ENCODE data around the gene SH3PXD2B. TPM values are rescaled to one million over a fixed set of nuclear protein-coding genes. Genes with fewer than 3 reads are reported as not detected.

SH3PXD2B gene
- total RNA-seq, 2 experiments from 2014 or later, result 0.10 TPM; not detected in 1

DNA sequence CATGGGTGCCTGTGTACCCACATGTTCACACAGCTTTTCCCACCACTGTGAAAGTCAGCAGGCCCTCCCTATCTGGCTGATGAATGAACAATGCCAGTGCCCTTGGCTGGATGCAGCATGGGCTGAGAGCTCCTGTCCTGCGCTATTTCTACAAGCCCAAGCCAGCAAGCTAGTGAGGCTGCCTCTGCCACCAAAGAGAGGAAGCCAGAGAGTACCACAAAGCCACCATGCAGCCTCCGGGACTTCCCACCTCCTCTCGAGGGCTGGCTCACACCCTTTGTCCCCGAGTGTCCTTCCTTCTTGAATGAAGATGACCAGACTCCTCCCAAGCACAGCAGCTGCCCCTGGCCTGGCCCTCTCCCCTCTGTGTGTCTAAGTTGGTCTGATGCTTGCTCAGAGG is 76.5 kb downstream of the SH3PXD2B start:
- Histone ChIP-seq H4K20me1 (ENCODE audit: insufficient read depth, low read length) (no peaks in the 10 kb centered on the region), H3K79me2 (ENCODE audit: insufficient read depth, low read depth, low read length) (no peaks in the 10 kb centered on the region), H2AFZ (ENCODE audit: low read length) (no peak overlapping the region), H3K9me2 (ENCODE audit: insufficient read depth, low read length) (no peaks in the 10 kb centered on the region), H3K9me3 (ENCODE audit: low read length) (no peaks in the 10 kb centered on the region), H3K4me1 (ENCODE audit: insufficient read depth, low read length, poor library complexity, severe bottlenecking) (no peaks in the 10 kb centered on the region), H3K27ac (ENCODE audit: low read depth, low read length, poor library complexity, severe bottlenecking) (no peak overlapping the region), H3K36me3 (ENCODE audit: insufficient read depth, low read length) (no peaks in the 10 kb centered on the region), H3K4me2 (ENCODE audit: low read length) (no peak overlapping the region), H3K4me3 (ENCODE audit: low read depth, low read length, poor library complexity, severe bottlenecking) (no peak overlapping the region)
- ChIA-PET CTCF (ENCODE audit: unreplicated experiment) (no interaction called here), POLR2A (no interaction called here)
- no TSS peak for BruUV-seq (replicated peaks)
- no peak for TF ChIP-seq EZH2phosphoT487 (IDR thresholded peaks at IDR 0.05; ENCODE audit: borderline replicate concordance, low read depth, low read length)
- TF ChIP-seq, protein P1, sequence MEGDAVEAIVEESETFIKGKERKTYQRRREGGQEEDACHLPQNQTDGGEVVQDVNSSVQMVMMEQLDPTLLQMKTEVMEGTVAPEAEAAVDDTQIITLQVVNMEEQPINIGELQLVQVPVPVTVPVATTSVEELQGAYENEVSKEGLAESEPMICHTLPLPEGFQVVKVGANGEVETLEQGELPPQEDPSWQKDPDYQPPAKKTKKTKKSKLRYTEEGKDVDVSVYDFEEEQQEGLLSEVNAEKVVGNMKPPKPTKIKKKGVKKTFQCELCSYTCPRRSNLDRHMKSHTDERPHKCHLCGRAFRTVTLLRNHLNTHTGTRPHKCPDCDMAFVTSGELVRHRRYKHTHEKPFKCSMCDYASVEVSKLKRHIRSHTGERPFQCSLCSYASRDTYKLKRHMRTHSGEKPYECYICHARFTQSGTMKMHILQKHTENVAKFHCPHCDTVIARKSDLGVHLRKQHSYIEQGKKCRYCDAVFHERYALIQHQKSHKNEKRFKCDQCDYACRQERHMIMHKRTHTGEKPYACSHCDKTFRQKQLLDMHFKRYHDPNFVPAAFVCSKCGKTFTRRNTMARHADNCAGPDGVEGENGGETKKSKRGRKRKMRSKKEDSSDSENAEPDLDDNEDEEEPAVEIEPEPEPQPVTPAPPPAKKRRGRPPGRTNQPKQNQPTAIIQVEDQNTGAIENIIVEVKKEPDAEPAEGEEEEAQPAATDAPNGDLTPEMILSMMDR (conservative IDR thresholded peaks at IDR 0.05; ENCODE audit: low read length), result no peak
- no peak for DNase-seq (ENCODE audit: low spot score)
- intact Hi-C loops (cut with micrococcal nuclease; ENCODE audit: unreplicated experiment), result no loop called here

GRCh38 chr5:172377438-172377837 is 76.9 kb downstream of the SH3PXD2B start:
- H3K9me3 ChIP-seq (ENCODE audit: low read length), result no peaks in the 10 kb centered on the region
- DNase-seq (ENCODE audit: low spot score), result no peak
- H3K4me1 ChIP-seq (ENCODE audit: insufficient read depth, low read length, poor library complexity, severe bottlenecking), result no peaks in the 10 kb centered on the region
- ChIA-PET POLR2A (no interaction called here), CTCF (ENCODE audit: unreplicated experiment) (no interaction called here)
- intact Hi-C loops (cut with micrococcal nuclease; ENCODE audit: unreplicated experiment), result no loop called here
- H2AFZ ChIP-seq (ENCODE audit: low read length), result no peak overlapping the region
- H3K9me2 ChIP-seq (ENCODE audit: insufficient read depth, low read length), result no peaks in the 10 kb centered on the region
- no peaks in the 10 kb centered on the region for H4K20me1 ChIP-seq (ENCODE audit: insufficient read depth, low read length)
- no peaks in the 10 kb centered on the region for H3K36me3 ChIP-seq (ENCODE audit: insufficient read depth, low read length)
- no TSS peak for BruUV-seq (replicated peaks)
- H3K4me2 ChIP-seq (ENCODE audit: low read length), result no peak overlapping the region
- H3K79me2 ChIP-seq (ENCODE audit: insufficient read depth, low read depth, low read length), result no peaks in the 10 kb centered on the region
- TF ChIP-seq, protein P1 (conservative IDR thresholded peaks at IDR 0.05; ENCODE audit: low read length), result no peak
- H3K4me3 ChIP-seq (ENCODE audit: low read depth, low read length, poor library complexity, severe bottlenecking), result no peak overlapping the region
- no peak overlapping the region for H3K27ac ChIP-seq (ENCODE audit: low read depth, low read length, poor library complexity, severe bottlenecking)

GRCh38 chr5:172374783-172375182 is 79.5 kb downstream of the SH3PXD2B start:
- no peaks in the 10 kb centered on the region for H4K20me1 ChIP-seq (ENCODE audit: insufficient read depth, low read length)
- BruUV-seq (replicated peaks), result no TSS peak
- intact Hi-C loops (cut with micrococcal nuclease; ENCODE audit: unreplicated experiment), result no loop called here
- no peaks in the 10 kb centered on the region for H3K9me2 ChIP-seq (ENCODE audit: insufficient read depth, low read length)
- ChIA-PET POLR2A (no interaction called here), CTCF (ENCODE audit: unreplicated experiment) (no interaction called here)
- TF ChIP-seq EZH2phosphoT487 (IDR thresholded peaks at IDR 0.05; ENCODE audit: borderline replicate concordance, low read depth, low read length), result no peak
- TF ChIP-seq, protein P1 (conservative IDR thresholded peaks at IDR 0.05; ENCODE audit: low read length), result no peak
- H3K4me1 ChIP-seq (ENCODE audit: insufficient read depth, low read length, poor library complexity, severe bottlenecking), result no peaks in the 10 kb centered on the region
- no peak overlapping the region for H3K27ac ChIP-seq (ENCODE audit: low read depth, low read length, poor library complexity, severe bottlenecking)
- H2AFZ ChIP-seq (ENCODE audit: low read length), result no peak overlapping the region
- DNase-seq (ENCODE audit: low spot score), result no peak
- H3K4me3 ChIP-seq (ENCODE audit: low read depth, low read length, poor library complexity, severe bottlenecking), result no peak overlapping the region
- no peak overlapping the region for H3K4me2 ChIP-seq (ENCODE audit: low read length)
- no peaks in the 10 kb centered on the region for H3K36me3 ChIP-seq (ENCODE audit: insufficient read depth, low read length)
- H3K9me3 ChIP-seq (ENCODE audit: low read length), result peaks cover 17% of the 10 kb centered on the region
- no peaks in the 10 kb centered on the region for H3K79me2 ChIP-seq (ENCODE audit: insufficient read depth, low read depth, low read length)
